Measurements from ENCODE around the gene TAC4. TPM values are rescaled to one million over a fixed set of nuclear protein-coding genes. Genes with fewer than 3 reads are reported as not detected.
A peak's percentile ranks its signal among the peaks of the same experiment; 100 is the strongest.

Gene TAC4
- total and polyA plus RNA-seq, 2 experiments from 2014 or later: not detected

DNA sequence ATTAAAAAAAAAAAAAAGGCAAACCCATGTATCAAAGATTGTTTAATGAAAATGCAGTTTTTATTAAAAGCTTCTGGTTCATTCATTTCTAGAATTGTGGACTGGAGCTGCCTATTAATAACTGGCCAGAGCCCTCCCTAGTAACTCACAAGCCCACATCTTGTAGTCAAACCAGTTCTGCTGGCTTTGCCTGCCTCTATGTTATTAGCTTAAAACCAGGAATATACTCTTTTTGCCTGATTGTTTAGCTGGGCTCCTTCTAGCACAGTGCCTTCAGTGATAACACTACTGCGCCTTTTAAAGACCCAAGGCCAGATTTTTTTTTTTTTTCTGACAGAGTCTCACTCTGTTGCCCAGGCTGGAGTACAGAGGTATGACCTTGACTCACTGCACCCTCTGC lies 26.0 kb downstream of the TAC4 start (continued):
- TF ChIP-seq, protein P1, sequence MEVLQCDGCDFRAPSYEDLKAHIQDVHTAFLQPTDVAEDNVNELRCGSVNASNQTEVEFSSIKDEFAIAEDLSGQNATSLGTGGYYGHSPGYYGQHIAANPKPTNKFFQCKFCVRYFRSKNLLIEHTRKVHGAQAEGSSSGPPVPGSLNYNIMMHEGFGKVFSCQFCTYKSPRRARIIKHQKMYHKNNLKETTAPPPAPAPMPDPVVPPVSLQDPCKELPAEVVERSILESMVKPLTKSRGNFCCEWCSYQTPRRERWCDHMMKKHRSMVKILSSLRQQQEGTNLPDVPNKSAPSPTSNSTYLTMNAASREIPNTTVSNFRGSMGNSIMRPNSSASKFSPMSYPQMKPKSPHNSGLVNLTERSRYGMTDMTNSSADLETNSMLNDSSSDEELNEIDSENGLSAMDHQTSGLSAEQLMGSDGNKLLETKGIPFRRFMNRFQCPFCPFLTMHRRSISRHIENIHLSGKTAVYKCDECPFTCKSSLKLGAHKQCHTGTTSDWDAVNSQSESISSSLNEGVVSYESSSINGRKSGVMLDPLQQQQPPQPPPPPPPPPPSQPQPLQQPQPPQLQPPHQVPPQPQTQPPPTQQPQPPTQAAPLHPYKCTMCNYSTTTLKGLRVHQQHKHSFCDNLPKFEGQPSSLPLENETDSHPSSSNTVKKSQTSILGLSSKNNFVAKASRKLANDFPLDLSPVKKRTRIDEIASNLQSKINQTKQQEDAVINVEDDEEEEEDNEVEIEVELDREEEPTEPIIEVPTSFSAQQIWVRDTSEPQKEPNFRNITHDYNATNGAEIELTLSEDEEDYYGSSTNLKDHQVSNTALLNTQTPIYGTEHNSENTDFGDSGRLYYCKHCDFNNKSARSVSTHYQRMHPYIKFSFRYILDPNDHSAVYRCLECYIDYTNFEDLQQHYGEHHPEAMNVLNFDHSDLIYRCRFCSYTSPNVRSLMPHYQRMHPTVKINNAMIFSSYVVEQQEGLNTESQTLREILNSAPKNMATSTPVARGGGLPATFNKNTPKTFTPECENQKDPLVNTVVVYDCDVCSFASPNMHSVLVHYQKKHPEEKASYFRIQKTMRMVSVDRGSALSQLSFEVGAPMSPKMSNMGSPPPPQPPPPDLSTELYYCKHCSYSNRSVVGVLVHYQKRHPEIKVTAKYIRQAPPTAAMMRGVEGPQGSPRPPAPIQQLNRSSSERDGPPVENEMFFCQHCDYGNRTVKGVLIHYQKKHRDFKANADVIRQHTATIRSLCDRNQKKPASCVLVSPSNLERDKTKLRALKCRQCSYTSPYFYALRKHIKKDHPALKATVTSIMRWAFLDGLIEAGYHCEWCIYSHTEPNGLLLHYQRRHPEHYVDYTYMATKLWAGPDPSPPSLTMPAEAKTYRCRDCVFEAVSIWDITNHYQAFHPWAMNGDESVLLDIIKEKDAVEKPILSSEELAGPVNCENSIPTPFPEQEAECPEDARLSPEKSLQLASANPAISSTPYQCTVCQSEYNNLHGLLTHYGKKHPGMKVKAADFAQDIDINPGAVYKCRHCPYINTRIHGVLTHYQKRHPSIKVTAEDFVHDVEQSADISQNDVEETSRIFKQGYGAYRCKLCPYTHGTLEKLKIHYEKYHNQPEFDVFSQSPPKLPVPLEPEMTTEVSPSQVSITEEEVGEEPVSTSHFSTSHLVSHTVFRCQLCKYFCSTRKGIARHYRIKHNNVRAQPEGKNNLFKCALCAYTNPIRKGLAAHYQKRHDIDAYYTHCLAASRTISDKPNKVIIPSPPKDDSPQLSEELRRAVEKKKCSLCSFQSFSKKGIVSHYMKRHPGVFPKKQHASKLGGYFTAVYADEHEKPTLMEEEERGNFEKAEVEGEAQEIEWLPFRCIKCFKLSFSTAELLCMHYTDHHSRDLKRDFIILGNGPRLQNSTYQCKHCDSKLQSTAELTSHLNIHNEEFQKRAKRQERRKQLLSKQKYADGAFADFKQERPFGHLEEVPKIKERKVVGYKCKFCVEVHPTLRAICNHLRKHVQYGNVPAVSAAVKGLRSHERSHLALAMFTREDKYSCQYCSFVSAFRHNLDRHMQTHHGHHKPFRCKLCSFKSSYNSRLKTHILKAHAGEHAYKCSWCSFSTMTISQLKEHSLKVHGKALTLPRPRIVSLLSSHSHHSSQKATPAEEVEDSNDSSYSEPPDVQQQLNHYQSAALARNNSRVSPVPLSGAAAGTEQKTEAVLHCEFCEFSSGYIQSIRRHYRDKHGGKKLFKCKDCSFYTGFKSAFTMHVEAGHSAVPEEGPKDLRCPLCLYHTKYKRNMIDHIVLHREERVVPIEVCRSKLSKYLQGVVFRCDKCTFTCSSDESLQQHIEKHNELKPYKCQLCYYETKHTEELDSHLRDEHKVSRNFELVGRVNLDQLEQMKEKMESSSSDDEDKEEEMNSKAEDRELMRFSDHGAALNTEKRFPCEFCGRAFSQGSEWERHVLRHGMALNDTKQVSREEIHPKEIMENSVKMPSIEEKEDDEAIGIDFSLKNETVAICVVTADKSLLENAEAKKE (CRISPR knock-in tag; IDR thresholded peaks at IDR 0.05): no peak

DNA sequence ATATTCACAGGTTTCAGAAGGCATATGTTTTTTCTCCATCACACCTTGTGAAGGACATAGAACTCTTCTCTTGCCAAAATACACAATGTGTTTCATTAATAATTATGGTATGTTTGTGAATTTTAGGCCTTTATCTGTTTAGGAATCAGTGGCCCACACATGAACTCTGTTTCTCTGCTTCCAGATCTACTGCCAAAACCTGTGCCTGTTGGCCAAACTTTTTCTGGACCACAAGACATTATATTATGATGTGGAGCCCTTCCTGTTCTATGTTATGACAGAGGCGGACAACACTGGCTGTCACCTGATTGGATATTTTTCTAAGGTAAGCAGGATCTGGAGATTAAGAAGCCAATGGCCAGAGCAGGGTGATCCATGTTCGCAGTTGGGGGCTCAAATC lies 26.4 kb downstream of the TAC4 start:
- peak overlapping the region; percentile 3; the same call in 1 of the 2 replicates for H3K4me2 ChIP-seq
- H3K36me3 ChIP-seq (ENCODE audit: insufficient read depth): peaks cover 64% of the 10 kb centered on the region
- H2AFZ ChIP-seq: no peak overlapping the region
- no peak for ATAC-seq
- Mint-ChIP-seq H3K9me3 (no peaks in the 10 kb centered on the region), H3K36me3 (ENCODE audit: low read depth) (peaks cover 99% of the 10 kb centered on the region), H3K4me1 (peaks cover 72% of the 10 kb centered on the region), H3K27ac (no peak overlapping the region), H3K27me3 (ENCODE audit: insufficient read depth, low read depth, poor library complexity) (peaks cover 4% of the 10 kb centered on the region), H3K4me3 (no peak overlapping the region; the same call in 2 of the 3 replicates)
- peaks cover 5% of the 10 kb centered on the region; the same call in 1 of the 2 replicates for H3F3A ChIP-seq (replicated peaks; ENCODE audit: low read depth)
- peak overlapping the region; percentile 34; the same call in 1 of the 2 replicates for H3K27ac ChIP-seq (ENCODE audit: low read depth)
- H4K20me1 ChIP-seq (replicated peaks; ENCODE audit: insufficient read depth): peaks cover 11% of the 10 kb centered on the region
- no peak for DNase-seq (ENCODE audit: low spot score)
- peaks cover 46% of the 10 kb centered on the region for H3K4me1 ChIP-seq (ENCODE audit: insufficient read depth)
- H3K79me2 ChIP-seq (replicated peaks; ENCODE audit: insufficient read depth): peaks cover 57% of the 10 kb centered on the region
- no peaks in the 10 kb centered on the region for H3K9me2 ChIP-seq (ENCODE audit: insufficient read depth)
- no peaks in the 10 kb centered on the region for H3K27me3 ChIP-seq (ENCODE audit: insufficient read depth)
- H3K4me3 ChIP-seq: no peak overlapping the region
- TF ChIP-seq, protein P1 (CRISPR knock-in tag; IDR thresholded peaks at IDR 0.05): no peak
- TF ChIP-seq, protein P2, sequence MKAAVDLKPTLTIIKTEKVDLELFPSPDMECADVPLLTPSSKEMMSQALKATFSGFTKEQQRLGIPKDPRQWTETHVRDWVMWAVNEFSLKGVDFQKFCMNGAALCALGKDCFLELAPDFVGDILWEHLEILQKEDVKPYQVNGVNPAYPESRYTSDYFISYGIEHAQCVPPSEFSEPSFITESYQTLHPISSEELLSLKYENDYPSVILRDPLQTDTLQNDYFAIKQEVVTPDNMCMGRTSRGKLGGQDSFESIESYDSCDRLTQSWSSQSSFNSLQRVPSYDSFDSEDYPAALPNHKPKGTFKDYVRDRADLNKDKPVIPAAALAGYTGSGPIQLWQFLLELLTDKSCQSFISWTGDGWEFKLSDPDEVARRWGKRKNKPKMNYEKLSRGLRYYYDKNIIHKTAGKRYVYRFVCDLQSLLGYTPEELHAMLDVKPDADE (IDR thresholded peaks at IDR 0.05): no peak
- TF ChIP-seq, protein P3, sequence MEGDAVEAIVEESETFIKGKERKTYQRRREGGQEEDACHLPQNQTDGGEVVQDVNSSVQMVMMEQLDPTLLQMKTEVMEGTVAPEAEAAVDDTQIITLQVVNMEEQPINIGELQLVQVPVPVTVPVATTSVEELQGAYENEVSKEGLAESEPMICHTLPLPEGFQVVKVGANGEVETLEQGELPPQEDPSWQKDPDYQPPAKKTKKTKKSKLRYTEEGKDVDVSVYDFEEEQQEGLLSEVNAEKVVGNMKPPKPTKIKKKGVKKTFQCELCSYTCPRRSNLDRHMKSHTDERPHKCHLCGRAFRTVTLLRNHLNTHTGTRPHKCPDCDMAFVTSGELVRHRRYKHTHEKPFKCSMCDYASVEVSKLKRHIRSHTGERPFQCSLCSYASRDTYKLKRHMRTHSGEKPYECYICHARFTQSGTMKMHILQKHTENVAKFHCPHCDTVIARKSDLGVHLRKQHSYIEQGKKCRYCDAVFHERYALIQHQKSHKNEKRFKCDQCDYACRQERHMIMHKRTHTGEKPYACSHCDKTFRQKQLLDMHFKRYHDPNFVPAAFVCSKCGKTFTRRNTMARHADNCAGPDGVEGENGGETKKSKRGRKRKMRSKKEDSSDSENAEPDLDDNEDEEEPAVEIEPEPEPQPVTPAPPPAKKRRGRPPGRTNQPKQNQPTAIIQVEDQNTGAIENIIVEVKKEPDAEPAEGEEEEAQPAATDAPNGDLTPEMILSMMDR (conservative IDR thresholded peaks at IDR 0.05; ENCODE audit: low read depth in 2 of 2): no peak
- TF ChIP-seq ZNF331 (CRISPR knock-in tag; IDR thresholded peaks at IDR 0.05; ENCODE audit: low read depth) (no peak), EZH2 (IDR thresholded peaks at IDR 0.05; ENCODE audit: low read depth, unreplicated experiment) (no peak), POLR2AphosphoS5 (IDR thresholded peaks at IDR 0.05; ENCODE audit: low read depth) (no peak)
